HL-60 (cell line): Measurements from ENCODE around the gene CCL13.

ENCODE experiments used
- POLR2AphosphoS5 ChIP-seq: IDR thresholded peaks from 2 replicates; pipeline ENCODE4 v1.6.1; 2012; ENCODE audit warnings: low read depth
- TF ChIP-seq, protein P1 (sequence below): IDR thresholded peaks from one replicate; pipeline ENCODE4 v1.5.1; 2011; ENCODE audit warnings: low read length, control low read depth, inconsistent platforms; ENCODE audit not compliant: insufficient read depth

DNA sequence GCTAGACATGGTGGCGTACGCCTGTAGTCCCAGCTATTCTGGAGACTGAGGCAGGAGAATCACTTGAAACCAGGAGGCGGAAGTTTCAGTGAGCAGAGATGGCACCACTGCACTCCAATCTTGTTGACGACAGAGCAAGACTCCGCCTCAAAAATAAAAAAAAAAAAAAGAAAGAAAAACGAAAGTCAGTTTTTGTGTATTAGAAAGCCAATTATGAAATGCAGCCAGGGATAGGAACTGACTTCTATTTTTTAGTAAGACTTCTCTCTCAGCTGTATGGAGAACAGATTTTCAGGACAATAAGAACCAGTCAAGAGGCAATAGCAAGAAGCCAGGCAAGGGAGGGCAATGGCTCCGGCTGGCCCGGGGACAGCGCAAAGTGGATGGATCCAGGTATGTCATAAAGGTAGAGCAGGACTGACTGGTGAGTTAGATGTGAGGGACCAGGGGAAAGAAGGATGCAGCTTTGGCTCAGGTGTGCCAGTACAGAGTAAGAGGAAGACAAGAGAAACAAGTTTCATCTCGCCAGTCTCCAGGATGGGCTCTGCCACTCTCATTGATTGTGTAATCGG lies 19.2 kb downstream of the CCL13 start:
- TF ChIP-seq, protein P1, sequence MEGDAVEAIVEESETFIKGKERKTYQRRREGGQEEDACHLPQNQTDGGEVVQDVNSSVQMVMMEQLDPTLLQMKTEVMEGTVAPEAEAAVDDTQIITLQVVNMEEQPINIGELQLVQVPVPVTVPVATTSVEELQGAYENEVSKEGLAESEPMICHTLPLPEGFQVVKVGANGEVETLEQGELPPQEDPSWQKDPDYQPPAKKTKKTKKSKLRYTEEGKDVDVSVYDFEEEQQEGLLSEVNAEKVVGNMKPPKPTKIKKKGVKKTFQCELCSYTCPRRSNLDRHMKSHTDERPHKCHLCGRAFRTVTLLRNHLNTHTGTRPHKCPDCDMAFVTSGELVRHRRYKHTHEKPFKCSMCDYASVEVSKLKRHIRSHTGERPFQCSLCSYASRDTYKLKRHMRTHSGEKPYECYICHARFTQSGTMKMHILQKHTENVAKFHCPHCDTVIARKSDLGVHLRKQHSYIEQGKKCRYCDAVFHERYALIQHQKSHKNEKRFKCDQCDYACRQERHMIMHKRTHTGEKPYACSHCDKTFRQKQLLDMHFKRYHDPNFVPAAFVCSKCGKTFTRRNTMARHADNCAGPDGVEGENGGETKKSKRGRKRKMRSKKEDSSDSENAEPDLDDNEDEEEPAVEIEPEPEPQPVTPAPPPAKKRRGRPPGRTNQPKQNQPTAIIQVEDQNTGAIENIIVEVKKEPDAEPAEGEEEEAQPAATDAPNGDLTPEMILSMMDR: no peak
- TF ChIP-seq POLR2AphosphoS5: no peak
